Measurements from ENCODE around the gene UBQLN4.

DNA sequence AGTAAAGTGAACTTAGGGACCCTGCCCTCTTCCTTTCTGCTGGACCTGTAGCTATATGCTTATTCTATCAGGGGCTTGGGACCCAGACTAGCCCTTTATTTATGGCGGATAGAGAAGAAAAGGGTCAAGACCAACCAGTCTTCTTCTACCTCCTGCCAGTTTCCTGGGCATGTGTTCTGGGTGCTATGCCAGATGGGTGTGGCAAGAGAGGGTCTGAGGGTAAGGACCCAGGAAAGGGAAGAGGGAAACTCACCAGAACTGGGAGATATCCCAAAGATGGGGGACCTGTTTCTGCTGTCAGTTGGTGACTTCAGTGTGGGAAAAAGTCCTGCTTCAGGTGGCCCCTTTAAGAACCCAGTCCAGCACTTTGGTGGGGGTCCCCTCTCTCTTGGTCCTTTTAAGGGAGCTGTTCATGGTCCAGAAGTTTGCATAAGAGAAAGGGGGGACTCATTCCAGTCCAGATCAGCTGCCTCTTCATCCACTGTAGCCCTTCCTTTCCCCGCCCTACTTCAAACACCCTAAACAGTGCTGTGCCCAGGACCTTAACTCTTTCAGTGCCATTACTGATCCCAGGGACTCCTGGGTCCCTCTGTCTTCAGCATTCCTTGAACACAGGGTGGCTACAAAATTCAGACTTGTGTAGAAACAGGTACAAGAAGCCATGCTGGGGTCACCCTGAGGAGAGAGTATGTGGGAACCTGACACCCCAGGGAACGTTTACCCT, 51.2 kb downstream of the UBQLN4 start:
- TF ChIP-seq, protein P1, sequence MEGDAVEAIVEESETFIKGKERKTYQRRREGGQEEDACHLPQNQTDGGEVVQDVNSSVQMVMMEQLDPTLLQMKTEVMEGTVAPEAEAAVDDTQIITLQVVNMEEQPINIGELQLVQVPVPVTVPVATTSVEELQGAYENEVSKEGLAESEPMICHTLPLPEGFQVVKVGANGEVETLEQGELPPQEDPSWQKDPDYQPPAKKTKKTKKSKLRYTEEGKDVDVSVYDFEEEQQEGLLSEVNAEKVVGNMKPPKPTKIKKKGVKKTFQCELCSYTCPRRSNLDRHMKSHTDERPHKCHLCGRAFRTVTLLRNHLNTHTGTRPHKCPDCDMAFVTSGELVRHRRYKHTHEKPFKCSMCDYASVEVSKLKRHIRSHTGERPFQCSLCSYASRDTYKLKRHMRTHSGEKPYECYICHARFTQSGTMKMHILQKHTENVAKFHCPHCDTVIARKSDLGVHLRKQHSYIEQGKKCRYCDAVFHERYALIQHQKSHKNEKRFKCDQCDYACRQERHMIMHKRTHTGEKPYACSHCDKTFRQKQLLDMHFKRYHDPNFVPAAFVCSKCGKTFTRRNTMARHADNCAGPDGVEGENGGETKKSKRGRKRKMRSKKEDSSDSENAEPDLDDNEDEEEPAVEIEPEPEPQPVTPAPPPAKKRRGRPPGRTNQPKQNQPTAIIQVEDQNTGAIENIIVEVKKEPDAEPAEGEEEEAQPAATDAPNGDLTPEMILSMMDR (IDR thresholded peaks at IDR 0.05; ENCODE audit: extremely low read depth in 1 of 2, insufficient read depth in 1 of 2, low read depth in 1 of 2, low read length in 2 of 2): no peak
- TF ChIP-seq POLR2A (IDR thresholded peaks at IDR 0.05; ENCODE audit: low read depth, low read length) (no peak), FOS (IDR thresholded peaks at IDR 0.05; ENCODE audit: borderline replicate concordance, insufficient read depth, low read length) (no peak), EZH2 (IDR thresholded peaks at IDR 0.05; ENCODE audit: borderline replicate concordance, low read depth, low read length, severe bottlenecking) (no peak), JUN (IDR thresholded peaks at IDR 0.05; ENCODE audit: borderline replicate concordance, insufficient read depth, insufficient read length, low read depth) (no peak), POLR2AphosphoS5 (IDR thresholded peaks at IDR 0.05; ENCODE audit: insufficient read depth, low read depth, low read length) (no peak), GATA2 (IDR thresholded peaks at IDR 0.05; ENCODE audit: insufficient read depth, insufficient read length, low read depth, low read length) (no peak)

All from endothelial cell of umbilical vein (primary cell).